Activated effector memory CD4-positive, alpha-beta T cell treated with anti-CD3 and anti-CD28 coated beads, Interleukin-2, amount 50 U/mL, for 16 hours (primary cell): ENCODE data around the gene DDX49.
"Not testable (repeated sequence)": the region's sequence is repeated elsewhere in the genome, so short reads cannot be mapped to it uniquely, and the experiment has no call there.

Experiments used
- DNase-seq: peaks from one replicate; pipeline ENCODE4 v3.0.0-alpha.2; 2020

The DDX49 gene

DNA sequence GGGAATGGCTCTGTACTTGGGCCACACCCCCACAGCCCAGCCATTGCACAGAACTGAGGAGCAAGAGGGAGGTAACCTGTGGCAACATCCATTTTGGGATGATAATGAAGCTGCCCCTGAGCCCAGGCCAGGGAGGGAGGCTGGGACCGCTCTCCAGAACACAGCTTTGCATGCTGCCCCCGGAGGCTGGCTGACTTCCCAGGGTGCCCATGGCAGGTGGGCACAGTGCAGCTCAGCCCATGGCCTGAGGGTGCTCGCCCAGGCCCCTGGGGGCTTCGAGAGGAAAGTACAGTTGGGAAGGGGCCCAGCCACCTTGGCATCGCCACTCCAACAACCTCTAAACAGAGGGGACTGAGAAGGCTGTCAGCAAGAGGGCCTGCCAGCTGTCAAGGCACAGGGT is 6.0 kb upstream of the DDX49 start:
- DNase-seq = no peak

DNA sequence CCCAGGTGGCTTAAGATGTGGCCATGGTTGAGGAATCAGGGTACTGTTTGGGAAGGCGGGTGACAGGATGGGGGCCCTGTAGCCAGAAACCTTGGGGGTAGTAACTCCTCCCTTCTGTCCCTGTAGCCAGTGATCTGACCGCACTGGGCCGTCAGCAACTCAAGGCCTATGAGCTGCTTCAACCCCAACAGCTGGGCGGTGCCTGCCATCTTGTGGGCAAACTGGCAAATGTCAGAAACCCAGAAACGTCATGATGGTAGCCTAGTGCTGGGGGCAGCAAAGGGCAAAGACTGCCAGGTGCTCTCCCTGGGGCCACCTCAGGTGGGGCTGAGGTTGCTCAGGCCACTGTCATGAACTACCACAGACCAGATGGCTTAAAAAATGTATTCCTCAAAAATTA is 3.9 kb upstream of the DDX49 start:
- DNase-seq = peak; percentile 74

DNA sequence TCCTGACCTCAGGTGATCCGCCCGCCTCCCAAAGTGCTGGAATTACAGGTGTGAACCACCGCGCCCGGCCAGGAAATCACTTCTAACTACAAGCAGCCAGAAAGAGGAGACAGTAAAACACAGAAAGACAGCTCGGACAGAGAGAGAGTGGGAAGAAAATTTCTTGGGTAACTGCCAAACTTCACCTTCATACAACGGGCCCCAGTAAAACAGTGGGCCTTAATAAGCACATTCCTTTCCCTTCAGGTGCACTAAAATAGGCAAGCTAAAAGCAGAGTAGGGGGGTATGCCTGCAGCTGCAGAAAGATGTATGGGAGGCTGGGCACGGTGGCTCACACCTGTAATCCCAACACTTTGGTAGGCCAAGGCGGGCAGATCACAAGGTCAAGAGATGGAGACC is 1.9 kb upstream of the DDX49 start:
- DNase-seq = not testable (repeated sequence)

DNA sequence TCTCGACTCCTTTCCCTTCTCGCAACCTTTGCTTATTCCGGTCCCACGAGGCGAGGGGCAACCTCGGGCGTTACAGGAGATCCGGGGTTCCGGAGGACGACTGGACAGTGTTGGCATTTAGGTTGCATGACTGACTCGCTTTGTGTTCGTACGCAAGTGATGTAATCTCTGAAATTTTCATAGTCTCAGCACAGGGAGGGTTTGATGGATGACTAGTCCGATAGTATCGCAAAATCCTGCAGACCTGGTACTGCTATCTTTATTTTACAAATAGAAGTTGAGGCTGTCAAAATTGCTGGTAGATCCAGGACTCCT is 342 bp downstream of the DDX49 start:
- no peak for DNase-seq

DNA sequence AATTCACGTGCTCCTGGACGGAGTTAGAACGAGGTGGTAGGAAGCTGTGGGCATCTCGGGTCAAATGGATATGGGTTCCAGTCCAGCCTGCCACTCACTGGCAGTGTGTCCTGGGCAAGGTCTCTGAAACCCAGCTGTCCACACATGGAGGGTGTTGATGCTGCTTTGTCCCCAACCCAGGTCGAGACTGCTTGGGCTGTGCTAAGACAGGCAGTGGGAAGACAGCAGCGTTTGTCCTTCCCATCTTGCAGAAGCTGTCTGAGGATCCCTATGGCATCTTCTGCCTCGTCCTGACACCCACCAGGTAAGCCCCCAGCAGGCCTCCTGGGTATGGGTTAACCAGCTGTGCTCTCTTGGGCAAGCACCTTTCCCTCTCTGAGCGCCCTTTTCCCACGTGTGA is 885 bp downstream of the DDX49 start:
- no peak for DNase-seq

DNA sequence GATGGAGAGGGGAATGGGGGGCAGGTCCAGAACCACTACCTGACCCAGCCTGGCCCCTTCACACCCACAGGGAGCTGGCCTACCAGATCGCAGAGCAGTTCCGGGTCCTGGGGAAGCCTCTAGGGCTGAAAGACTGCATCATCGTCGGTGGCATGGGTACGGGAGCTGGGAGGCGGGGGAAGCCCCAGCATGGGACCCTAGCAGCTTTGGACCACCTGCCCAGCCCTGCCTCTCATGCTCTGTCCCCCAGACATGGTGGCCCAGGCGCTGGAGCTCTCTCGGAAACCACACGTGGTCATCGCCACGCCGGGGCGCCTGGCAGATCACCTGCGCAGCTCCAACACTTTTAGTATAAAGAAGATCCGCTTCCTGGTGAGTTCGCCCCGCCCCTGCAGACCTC is 2.1 kb downstream of the DDX49 start:
- no peak for DNase-seq

DNA sequence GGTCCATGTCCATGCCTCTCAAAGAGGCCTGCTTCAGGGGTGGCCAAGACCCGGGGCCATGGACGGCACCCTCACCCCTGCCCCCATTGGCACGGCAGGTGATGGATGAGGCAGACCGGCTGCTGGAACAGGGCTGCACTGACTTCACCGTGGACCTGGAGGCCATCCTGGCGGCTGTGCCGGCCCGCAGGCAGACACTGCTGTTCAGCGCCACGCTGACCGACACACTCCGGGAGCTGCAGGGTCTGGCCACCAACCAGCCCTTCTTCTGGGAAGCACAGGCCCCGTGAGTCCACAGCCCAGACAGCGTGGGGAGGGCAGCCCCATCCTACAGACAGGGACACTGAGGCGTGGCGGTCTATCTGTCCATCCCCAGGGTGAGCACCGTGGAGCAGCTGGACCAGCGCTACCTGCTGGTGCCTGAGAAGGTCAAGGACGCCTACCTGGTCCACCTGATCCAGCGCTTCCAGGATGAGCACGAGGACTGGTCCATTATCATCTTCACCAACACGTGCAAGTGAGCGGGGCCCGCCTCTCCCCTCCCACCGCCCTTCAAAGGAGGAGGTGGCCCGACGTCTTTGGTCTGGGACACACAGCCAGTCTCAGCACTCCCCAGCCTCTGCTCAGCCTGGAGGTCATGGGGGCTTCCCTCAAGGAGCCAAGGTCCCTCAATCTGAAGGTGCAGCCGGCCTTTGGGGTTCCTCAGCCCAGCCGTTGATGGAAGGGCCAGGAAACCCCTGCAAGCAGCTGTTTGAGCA is 2.9 kb downstream of the DDX49 start:
- no peak for DNase-seq

DNA sequence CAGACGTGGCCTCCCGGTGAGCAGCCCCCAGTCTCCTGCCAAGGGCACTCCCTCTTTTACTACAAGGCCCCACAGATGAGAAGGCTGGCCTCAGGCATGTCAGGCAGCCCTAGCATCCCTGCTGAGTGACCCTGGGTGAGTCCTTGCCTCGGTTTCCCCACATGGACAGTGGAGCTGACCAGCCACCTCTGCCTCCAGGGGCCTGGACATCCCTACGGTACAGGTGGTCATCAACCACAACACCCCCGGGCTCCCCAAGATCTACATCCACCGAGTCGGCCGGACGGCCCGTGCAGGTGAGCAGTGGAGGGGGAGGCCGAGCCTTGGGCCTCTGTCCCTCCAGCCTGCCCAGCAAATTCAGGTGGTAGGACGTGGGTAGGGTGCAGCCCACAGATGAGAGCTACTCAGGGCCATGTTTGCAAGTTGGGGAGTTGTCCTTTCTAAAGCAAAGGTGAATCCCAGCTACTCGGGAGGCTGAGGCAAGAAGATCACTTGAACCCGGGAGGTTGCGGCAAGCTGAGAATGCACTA is 5.2 kb downstream of the DDX49 start:
- DNase-seq = no peak

DNA sequence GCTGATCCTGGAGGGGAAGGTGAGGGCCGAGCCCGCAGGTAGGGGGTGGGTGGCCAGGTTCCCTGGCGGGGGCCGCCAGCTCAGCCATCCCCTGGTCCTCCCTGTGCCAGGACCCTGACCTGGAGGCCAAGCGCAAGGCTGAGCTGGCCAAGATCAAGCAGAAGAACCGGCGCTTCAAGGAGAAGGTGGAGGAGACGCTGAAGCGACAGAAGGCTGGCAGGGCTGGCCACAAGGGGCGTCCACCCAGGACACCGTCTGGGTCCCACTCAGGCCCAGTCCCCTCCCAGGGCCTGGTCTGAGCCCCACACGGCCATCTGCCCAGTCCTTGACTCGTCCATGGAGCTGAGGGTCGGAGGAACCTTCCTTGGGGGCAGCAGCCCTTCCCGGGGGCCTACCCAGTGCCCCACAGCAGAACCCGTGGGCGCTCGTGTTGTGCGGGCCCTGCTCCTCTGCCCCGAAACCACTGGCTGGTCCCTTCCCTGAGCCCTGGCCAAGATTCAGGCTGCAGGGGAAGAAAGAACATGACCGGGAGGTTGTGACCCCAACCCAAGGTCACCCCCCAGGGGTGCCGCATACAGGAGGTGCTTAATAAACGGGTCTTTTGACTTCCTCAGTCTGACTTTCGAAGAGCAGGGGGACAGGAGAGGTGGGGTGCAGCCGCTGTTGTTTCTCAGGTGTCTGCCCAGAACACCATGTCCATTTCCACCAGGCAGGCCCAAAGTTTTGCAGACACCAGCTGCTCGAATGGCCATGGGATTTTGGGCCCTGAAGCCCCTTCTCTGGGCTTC is 8.7 kb downstream of the DDX49 start:
- no peak for DNase-seq

DNA sequence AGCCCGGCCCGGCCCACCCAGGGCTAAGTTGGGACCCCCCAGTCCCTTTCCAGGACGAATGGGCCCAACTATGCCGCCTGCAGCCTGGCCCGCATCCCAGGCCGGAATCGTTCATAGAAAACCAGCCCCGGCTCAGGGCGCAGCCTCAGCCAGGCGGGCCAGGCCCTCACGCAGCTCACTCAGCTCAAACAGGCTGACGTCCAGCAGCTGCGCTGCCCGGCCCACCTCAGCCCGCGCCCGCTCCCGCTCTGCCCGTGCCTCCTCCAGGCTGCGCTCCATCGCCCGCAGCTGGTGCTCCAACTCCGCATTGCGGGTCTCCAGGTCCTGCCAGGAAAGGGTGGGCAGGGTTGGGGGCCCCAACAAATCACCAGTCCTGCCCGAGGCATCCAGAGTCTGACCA is 9.8 kb downstream of the DDX49 start:
- no peak for DNase-seq

DNA sequence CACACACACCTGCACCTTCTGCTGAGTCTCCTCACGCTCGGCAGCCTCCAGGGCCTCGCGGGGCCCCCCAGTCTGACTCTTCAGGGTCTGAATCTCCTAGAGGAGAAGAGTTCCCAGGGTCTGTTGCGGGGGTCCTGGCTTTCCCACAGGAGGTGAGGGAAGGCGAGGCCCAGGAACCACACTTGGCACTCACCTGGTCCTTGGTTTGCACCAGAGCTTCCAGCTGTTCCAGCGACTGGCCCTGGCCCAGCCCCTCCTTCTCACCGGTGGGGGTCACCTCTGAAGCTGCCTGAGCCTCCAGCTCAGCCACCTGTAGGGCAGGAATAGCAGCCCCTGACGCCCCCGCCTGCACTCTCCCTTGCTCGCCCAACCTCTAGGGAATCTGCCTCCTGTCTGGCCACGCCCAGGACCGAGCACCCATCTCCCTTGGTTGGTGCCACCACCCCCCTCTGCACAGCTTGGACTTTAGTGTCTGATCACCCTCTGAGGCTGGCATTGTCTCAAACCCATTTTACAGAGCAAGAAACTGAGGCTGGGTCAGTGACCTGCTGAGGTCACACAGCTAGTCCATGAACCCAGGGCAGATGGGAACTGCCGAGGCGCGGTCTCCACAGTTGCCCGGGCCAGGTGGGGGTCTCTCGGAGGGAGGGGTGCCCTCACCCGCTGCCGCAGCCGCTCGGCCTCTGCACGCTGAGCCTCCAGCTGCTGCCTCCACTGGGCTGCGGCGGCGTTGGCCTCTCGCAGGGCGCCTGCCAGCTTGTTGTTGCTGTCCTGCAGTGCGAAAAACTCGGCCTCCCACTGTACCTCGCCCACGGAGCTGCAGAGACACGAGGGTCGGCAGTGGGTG is 12.0 kb downstream of the DDX49 start:
- DNase-seq = no peak

DNA sequence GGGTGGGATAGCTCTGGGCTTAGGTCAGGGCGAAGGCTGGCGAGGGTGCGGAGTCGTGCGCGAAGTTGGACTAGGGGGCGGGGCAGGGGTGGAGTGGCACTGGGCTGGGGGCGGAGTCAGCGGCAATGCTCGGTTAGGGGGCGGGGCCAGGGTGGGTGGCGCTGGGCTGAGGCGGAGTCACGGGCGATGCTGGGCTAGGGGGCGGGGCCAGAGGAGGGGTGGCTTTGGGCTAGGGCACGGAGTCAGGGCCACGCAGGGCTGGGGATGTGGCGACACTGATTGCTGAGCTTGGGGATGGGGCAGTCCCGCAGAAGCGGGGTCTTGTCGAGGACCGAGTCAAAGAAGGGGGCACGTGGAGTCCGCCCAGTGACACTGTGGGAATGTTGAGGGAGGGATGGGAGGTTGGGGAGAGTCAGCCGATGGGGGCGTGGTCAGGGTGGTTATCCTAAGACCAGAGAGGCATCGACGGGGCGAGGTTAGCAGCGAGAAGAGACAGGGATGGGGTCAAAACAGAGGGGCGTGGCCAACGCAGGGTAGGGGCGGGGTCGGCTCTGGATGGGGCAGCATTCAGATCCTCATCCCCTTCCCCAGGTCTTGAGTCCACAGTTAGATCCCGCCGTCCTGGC is 12.8 kb downstream of the DDX49 start:
- DNase-seq = peak; percentile 93

DNA sequence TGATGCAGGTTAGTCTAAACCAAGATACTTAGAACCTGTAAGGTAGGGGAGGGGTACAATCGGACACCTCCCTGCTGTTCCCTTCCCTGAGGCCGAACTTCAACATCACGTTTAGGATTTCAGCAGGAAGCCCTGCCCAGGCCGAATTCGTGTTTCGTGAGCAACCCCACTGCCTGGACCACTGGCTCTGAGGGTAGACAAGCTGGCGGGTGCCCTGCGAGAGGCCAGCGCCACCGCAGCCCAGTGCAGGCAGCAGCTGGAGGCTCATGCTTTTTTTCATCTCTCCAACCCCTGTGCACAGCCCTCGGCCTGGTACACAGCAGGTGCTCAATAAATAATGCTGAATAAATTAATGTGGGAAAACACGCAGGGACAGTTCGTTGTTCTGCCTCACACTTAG is 13.8 kb downstream of the DDX49 start:
- no peak for DNase-seq

DNA sequence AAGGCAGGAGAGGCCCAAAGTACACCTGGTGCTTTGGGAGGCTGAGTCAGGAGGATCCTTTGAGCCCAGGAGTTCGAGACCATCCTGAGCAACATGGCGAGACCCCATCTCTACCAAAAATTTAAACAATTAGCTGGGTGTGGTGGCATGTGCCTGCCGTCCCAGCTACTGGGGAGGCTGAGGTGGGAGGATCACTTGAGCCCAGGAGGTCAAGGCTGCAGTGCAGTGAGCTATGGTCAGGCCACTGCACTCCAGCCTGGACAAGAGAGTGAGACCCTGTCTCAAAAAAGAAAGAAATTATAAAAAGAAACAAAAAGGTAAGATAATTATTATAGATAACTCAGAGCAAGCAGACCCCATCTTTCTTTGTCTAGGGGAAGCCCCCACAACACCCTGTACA is 19.6 kb downstream of the DDX49 start:
- DNase-seq = no peak

DNA sequence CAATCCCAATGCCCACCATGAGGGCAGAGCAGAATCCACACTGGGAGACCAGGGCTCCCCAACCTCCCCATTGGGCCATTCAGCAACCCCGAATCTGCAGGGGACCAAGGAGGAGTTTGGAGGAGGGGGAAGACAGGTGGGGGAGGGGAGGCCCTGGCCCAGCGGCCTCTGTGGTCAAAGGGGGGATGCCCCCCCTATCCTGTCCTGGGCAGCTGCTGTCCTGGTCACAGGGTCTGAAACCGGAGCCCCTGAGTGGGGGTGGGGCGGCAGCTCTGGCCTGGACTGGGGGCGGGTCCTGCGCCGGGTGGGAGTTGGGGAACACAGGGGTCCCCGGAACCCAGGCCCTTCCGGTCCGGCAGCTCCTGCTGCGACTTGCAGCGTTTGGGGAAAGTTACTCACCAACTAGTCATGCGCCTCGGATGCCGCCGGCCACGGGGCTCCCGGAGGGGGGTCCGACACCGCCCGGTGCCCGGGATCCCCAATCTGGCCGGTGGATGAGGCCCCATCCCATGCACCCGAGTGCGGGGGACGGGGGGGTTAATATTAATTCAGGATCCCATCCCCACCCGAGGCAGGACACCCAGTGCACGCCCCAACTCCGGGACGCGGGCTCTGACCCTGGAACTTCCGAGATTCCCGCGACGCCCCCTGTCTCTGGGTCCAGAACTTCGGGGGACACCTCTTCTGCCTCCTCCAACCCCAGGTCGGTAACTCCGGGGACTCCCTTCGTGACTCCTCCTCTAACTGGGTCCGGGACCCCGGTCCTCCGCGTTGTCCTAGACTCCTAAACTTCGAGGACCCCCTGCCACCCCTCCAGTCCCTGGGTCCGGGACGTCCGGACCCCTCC is 20.6 kb downstream of the DDX49 start:
- no peak for DNase-seq

DNA sequence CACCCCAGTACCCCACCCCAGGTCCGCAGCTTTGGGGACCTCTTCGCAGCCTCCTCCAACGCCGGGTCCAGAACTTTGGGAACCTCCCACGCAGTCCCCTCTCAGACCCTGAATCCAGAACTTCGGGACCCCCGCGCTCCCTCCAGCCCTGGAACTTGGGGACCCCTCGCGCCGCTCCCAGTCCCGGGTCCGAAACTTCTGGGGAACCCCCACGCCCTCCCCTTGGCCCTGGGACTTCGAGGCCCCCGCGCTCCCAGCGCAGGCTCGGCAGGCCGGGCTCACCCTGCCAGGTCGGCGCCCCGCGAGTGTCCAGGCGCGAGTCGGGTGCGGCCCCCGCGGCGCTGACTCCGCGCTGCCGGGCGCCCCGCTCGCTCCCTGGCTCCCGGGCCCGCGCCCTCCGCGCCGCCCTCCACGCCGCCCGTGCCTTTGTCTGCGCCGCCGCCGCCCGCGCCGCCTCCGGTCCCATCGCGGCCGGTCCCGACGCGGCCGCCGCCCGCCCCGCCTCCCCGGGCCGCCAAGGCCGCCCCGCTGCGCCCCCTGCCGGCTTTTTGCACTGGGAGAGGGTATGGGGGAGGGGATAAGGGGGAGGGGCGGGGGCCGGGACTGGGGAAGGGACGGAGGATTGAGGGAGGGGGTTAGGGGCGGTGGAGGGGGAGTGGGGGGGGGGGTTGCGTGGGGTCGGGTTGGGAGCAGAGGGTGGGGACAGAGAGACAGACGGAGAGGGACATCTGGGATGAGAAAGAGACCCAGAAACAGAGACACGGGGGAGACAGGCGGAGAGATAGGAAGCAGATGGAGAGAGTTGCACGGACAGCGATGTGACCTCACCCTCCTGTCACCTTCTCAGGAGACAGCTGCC is 21.5 kb downstream of the DDX49 start, which contains the start of gene HOMER3:
Gene HOMER3 (minus strand): TSS at position 449 of the 859 bp plus-strand sequence. CDS start 2,235 bp downstream, outside the sequence.
- DNase-seq = peak; percentile 92

DNA sequence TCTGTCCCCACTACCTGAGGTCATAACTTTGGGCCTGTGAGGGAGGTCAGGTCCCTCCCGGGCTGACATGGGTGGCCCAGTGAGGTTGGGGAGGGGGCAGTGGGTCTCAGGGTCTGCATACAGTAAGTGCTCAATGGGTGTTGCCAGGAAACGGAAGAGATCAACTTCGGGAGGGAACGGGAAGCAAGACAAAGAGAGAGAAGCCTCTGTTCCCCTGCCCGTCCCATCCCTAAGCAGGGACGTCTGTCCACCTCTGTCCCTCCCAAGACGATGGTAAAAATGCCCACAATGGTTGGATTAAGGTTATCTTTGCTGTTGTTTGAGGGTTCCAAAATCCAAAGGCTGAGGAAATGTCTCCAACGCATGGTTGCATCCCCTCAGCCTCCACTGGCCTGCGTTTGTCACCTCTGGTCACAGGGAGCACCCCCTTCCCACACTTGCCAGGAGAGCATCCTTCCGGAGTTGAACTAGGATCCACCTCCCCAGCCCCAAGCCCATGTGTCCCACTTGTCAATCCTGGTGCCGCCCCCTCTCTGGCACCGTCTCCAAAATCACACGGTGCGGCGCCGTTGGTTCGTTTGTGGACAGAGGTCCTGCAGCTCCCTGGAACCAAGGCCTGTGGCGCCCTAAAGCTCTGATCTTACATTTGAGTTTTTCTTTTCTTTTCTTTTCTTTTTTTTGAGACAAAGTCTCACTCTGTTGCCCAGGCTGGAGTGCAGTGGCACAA is 22.3 kb downstream of the DDX49 start:
- no peak for DNase-seq

DNA sequence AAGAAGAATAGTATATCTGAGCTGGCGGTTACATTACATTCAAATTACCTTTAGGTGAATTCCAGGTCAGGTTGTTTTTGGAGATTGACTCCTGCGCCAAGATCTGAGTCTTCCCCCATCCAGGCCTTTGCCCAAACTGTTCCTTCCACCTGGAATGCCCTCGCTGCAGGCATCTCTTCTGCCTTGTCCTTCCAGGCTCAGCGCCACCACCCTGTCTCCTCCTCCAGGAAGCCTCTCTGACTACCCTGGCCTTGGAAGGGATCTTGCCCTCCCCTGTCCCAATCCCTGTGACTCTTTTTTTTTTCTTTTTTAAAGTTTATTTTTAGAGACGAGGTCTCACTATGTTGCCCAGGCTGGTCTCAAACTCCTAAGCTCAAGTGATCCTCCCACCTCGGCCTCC is 23.2 kb downstream of the DDX49 start:
- no peak for DNase-seq

DNA sequence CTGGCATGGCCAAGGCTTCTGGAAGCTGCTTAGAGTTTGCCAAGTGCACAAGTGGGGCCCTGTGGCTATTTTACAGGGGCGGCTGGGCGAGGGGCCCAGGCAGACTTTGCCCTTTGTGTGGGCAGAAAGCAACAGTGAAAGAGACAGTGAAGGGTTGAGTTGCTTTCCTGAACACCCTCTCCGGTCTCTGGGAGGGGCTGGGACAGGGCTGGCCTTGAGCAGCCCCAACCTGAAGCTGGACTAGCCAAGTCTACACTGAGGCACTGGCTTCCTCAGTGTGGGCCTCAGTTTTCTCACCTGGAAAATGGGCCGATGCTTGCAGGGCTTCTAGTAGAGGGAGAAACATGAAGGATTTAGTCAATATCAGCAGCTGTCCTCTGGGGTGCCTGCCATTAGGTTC is 23.9 kb downstream of the DDX49 start:
- DNase-seq = no peak

DNA sequence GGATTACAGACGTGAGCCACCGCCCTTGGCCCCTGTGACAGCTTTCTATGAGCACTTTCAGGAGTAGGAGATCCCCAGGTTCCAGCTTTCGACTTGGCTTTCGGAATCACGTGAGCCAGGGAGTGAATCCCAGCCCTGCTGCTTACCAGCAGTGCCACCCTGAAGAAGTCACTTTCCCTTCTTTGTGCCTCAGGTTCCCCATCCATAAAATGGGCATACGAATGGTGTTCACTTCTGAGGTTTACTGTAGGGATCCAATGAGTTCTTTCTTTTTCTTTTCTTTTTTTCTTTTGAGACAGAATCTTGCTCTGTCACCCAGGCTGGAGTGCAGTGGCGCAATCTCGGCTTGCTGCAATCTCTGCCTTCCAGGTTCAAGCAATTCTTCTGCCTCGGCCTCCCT is 25.8 kb downstream of the DDX49 start:
- no peak for DNase-seq
